Renal cortical epithelial cell (primary cell): ENCODE measurements around the gene STXBP4. TPM values are rescaled to one million over a fixed set of nuclear protein-coding genes. Genes with fewer than 3 reads are reported as not detected.
"Not testable (repeated sequence)": the region's sequence is repeated elsewhere in the genome, so short reads cannot be mapped to it uniquely, and the experiment has no call there.

ENCODE experiments used
- DNase-seq: peaks from one replicate; pipeline ENCODE4 v3.0.0-alpha.2; 2011; ENCODE audit warnings: low read depth
- total RNA-seq: library from RNA; depleted of rRNA; stranded (reverse); fragments of >200 nt; gene quantifications from 2 replicates; pipeline ENCODE4 v1.2.3, GENCODE V29; 2014

Gene STXBP4
- total RNA-seq, 1 donor from 2014 or later, result 72.5 TPM

- no peak for DNase-seq
Measured at GRCh38 chr17:55040611-55041010, 72.0 kb downstream of the STXBP4 start.

- DNase-seq, result peak; percentile 11
Measured at GRCh38 chr17:55053855-55054254, 85.3 kb downstream of the STXBP4 start.

- DNase-seq, result no peak
Measured at GRCh38 chr17:55054429-55054828, 85.9 kb downstream of the STXBP4 start.

GRCh38 chr17:55056526-55056925 lies 88.0 kb downstream of the STXBP4 start:
- no peak for DNase-seq

GRCh38 chr17:55057184-55057583 lies 88.6 kb downstream of the STXBP4 start:
- no peak for DNase-seq

- DNase-seq, result no peak
Measured at GRCh38 chr17:55059724-55060123, 91.2 kb downstream of the STXBP4 start.

- peak; percentile 67 for DNase-seq
Measured at GRCh38 chr17:55062921-55063320, 94.4 kb downstream of the STXBP4 start.

- no peak for DNase-seq
Measured at GRCh38 chr17:55063885-55064874, 95.6 kb downstream of the STXBP4 start.

GRCh38 chr17:55067697-55068439 lies 99.3 kb downstream of the STXBP4 start:
- peak; percentile 64 for DNase-seq

GRCh38 chr17:55068862-55069811 lies 100.6 kb downstream of the STXBP4 start:
- DNase-seq, result no peak

GRCh38 chr17:55069983-55070529 lies 101.5 kb downstream of the STXBP4 start:
- no peak for DNase-seq

- DNase-seq, result no peak
Measured at GRCh38 chr17:55072898-55073297, 104.3 kb downstream of the STXBP4 start.

GRCh38 chr17:55073467-55073866 lies 104.9 kb downstream of the STXBP4 start:
- DNase-seq, result not testable (repeated sequence)

- DNase-seq, result no peak
Measured at GRCh38 chr17:55081559-55081958, 113.0 kb downstream of the STXBP4 start.

GRCh38 chr17:55086635-55087058 lies 118.1 kb downstream of the STXBP4 start:
- DNase-seq, result peak; percentile 90

- DNase-seq, result no peak
Measured at GRCh38 chr17:55089256-55089655, 120.7 kb downstream of the STXBP4 start.

GRCh38 chr17:55090079-55090492 lies 121.5 kb downstream of the STXBP4 start:
- peak; percentile 53 for DNase-seq

- no peak for DNase-seq
Measured at GRCh38 chr17:55093353-55093752, 124.8 kb downstream of the STXBP4 start.

- DNase-seq, result no peak
Measured at GRCh38 chr17:55098765-55099164, 130.2 kb downstream of the STXBP4 start.

- no peak for DNase-seq
Measured at GRCh38 chr17:55110521-55110920, 142.0 kb downstream of the STXBP4 start.

GRCh38 chr17:55114283-55114682 lies 145.7 kb downstream of the STXBP4 start:
- no peak for DNase-seq
